Stimulated activated CD4-positive, alpha-beta T cell treated with anti-CD3 and anti-CD28 coated beads, TNF-alpha, amount 100 ng/mL, for 48 hours (primary cell): ENCODE data around the gene LRRK2.
"Not testable (repeated sequence)": the region's sequence is repeated elsewhere in the genome, so short reads cannot be mapped to it uniquely, and the experiment has no call there.

Source experiments
- DNase-seq, 3 donors: peaks; one replicate each; pipeline ENCODE4 v3.0.0-alpha.2; 2020; ENCODE audit warnings: low read depth in 3 of 3

The LRRK2 gene

DNA sequence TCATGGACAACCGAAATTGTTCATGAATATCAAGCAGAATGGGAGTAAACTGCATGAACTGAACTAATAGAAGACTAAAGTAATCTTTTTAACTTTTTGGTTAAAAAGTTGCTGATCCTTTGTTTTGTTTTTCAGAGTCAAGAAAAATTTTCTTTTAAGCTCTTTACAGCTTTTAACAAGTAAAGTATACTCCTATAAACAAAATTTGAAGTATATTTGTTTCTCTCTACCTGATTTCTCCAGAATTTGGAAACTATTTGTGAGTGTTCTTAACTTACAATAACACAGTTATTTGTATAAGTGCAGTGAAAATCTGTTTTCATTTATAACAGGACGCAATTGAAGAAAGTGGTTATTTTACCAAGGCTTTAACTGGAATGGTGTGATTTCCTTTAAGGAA lies 12.2 kb upstream of the LRRK2 start:
- no peak for DNase-seq

GRCh38 chr12:40215982-40216381 lies 8.8 kb upstream of the LRRK2 start:
- DNase-seq: no peak

- no peak for DNase-seq
Measured at GRCh38 chr12:40216516-40217288, 8.1 kb upstream of the LRRK2 start.

DNA sequence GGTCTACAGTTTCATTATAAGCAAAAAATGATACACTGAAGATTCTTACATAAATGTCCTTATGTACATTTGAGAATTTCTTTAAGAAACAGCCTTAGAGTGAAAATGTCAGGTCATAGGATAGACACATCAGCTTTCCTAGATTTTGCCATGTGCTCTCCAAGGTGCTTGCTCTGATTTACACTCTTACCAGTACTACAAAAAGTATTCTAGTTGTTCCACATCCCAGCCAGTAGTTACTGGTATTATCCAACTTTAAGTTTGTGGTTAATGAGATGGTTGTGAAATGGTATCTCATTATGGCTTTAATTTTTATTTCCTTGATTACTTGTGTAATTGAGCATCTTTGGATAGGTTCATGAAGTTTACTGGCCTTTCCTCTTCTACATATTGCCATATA lies 5.0 kb upstream of the LRRK2 start:
- no peak for DNase-seq

DNA sequence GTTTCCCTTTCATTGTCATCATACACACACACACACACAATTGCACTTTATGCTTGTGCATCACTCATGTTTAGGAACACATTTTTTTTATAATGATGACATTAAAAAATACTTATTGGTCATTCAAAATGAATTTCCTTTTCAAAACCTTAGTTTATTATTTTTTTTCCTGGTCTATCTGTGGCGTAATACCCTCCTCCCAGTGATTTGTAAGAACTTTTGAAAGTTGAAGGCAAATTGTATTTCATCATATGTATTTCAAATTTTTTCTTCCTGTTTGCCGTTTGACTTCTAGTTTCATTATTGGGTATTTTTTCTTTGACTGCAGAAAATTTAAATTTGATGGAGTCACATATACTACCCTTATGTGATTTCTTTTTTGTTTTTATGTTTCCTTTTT lies 2.5 kb upstream of the LRRK2 start:
- no peak for DNase-seq

DNA sequence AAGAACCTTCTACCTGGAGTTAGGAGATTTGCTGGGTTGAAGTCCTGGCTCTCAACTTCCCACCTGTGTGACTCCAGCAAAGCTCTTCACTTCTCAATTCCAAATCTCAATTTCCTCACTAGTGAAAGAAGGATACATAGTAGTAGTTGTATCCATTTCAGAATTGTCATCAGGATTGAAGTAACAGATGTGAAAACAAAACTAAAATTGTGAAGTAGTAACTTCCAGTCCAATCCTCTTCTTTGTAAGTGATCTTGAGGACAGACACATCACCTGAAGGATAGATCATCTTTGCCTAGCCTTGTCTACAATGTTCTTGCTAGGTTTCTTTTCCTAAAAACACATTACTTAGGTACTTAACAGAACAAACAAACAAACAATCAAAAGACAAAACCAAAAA lies 1.2 kb upstream of the LRRK2 start:
- no peak for DNase-seq

- DNase-seq: no peak
Measured at GRCh38 chr12:40225337-40225983, 663 bp downstream of the LRRK2 start.

- no peak for DNase-seq
Measured at GRCh38 chr12:40225984-40226602, 1.3 kb downstream of the LRRK2 start.

DNA sequence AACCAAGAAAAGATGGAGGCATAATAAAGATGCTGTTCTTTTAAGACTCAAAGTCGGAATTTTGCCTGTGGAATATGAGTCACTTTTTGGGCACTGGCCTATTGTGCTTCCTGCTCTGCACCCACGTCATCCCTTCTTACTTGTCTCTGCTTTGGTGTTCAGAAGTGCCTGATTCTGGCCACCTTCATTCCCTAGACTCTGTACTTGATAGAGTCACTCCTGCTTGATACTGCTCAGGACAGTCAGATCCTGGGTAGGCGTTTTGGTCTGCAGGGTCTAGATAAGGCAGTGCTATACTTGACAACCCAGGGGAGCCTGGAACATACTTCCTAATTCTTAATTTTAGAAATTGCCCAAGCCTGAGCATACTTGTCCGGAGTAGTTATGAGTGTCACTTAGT lies 1.9 kb downstream of the LRRK2 start:
- DNase-seq: no peak

- no peak for DNase-seq
Measured at GRCh38 chr12:40227447-40227846, 2.6 kb downstream of the LRRK2 start.

GRCh38 chr12:40228727-40229126 lies 3.9 kb downstream of the LRRK2 start:
- DNase-seq: no peak

GRCh38 chr12:40229690-40230651 lies 5.2 kb downstream of the LRRK2 start:
- DNase-seq: no peak

GRCh38 chr12:40232602-40233001 lies 7.8 kb downstream of the LRRK2 start:
- DNase-seq: no peak

DNA sequence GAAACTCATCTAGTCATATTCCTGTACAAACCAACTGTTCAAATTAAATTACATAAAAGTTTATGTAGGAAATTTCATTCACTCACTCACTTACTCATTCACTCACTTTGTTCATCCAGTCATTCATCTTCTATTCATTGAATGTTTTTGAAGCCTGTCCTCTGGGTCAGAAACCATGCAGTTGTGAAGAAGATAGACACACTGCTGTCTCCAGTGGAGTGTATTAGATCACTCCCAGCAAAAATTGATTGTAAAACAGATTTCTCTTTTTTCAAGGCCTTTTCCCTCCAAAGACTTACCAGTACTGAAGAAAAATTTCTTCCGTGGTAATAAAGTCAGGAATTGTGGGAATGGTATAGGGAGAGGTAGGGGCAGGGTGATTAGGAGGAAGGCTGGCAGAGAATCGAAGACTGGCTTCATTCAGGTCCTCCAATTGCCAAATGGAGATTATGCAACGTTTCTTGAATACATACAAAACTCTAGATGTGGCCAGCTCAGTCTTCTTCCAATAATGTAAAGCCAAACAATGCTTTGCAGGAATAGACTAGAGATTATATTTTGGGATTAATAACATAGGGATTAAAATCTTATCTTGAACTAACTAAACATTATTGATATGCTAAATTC lies 9.1 kb downstream of the LRRK2 start:
- DNase-seq: no peak

GRCh38 chr12:40236357-40236850 lies 11.6 kb downstream of the LRRK2 start:
- no peak for DNase-seq

GRCh38 chr12:40238266-40238902 lies 13.6 kb downstream of the LRRK2 start:
- no peak for DNase-seq

- no peak for DNase-seq
Measured at GRCh38 chr12:40238979-40239378, 14.2 kb downstream of the LRRK2 start.

- DNase-seq: no peak
Measured at GRCh38 chr12:40240779-40241178, 16.0 kb downstream of the LRRK2 start.

GRCh38 chr12:40241741-40242140 lies 16.9 kb downstream of the LRRK2 start:
- no peak for DNase-seq

- DNase-seq: not testable (repeated sequence)
Measured at GRCh38 chr12:40244526-40245156, 19.8 kb downstream of the LRRK2 start.
